T-helper 22 cell (primary cell): ENCODE data around the gene OR4X1.
"Not testable (repeated sequence)": the region's sequence is repeated elsewhere in the genome, so short reads cannot be mapped to it uniquely, and the experiment has no call there.

Source experiments
- DNase-seq: peaks from one replicate; pipeline ENCODE4 v3.0.0-alpha.2; 2020; ENCODE audit warnings: low read depth

The OR4X1 gene, protein sequence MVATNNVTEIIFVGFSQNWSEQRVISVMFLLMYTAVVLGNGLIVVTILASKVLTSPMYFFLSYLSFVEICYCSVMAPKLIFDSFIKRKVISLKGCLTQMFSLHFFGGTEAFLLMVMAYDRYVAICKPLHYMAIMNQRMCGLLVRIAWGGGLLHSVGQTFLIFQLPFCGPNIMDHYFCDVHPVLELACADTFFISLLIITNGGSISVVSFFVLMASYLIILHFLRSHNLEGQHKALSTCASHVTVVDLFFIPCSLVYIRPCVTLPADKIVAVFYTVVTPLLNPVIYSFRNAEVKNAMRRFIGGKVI

DNA sequence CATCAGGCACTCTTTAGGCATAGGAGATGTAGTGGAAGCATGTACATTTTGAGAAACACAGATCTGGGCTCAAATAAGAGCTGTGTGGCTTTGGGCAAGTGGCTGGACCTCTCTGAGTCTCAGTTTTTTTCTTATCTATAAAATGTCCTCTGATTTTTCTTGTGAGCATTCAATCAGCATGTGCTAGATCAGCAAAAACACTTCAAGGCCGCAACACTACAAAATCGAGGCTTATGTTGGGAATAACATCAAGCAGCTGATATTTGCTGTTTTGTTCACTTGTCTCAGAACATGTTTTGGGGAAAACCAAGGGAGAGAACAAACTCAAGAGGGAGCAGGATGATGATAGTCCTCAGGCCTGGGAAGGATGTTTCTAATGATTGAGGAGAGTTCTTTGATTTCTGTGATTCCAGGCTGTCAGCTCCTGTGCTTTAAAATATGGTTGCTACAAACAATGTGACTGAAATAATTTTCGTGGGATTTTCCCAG, at the start of gene OR4X1:
Gene OR4X1 (plus strand): TSS at position 439 of the 489 bp plus-strand sequence. CDS start 0 bp downstream, at position 439.
- no peak for DNase-seq

DNA sequence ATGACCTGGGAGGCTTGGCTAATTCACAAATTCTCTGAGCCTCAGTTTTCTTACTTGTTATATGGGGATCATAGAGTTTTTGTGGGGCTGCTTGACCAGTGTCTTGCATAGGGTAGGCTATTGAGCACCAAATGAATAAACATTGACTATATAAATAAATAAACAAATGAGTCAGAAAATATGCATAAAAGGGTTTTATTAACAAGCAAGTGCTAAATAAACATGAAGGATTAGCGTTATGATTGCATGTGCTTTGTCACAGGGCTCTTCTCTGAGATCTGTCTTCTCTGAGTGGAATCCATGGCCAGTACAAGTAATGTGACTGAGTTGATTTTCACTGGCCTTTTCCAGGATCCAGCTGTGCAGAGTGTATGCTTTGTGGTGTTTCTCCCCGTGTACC, 47.2 kb upstream of the OR4X1 start, which contains the start of gene OR4B1:
Gene OR4B1 (plus strand): TSS at position 301 of the 400 bp plus-strand sequence. CDS start 0 bp downstream, at position 301.
- DNase-seq: no peak

DNA sequence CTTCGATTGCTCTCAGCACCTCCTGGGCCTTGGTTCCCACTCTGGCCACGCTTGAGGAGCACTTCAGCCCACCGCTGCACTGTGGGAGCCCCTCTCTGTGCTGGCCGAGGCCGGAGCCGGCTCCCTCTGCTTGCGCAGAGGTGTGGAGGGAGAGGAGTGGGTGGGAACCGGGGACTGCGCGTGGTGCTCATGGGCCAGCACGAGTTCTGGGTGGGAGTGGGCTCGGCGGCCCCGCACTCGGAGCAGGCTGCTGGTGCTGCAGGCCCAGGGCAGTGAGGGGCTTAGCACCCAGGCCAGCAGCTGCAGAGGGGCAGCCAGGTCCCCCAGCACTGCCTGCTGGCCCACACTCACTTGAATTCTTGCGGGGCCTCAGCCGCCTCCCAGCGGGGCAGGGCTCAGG, 34.9 kb upstream of the OR4X1 start:
- no peak for DNase-seq

DNA sequence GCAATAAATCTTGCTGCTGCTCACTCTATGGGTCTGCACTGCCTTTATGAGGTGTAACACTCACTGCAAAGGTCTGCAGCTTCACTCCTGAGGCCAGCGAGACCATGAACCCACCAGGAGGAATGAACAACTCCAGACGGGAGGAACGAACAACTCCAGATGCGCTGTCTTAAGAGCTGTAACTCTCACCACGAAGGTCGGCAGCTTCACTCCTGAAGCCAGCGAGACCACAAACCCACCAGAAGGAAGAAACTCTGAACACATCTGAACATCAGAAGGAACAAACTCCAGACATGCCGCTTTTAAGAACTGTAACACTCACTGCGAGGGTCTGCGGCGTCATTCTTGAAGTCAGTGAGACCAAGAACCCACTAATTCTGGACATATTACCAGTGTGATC, 33.6 kb upstream of the OR4X1 start:
- not testable (repeated sequence) for DNase-seq

DNA sequence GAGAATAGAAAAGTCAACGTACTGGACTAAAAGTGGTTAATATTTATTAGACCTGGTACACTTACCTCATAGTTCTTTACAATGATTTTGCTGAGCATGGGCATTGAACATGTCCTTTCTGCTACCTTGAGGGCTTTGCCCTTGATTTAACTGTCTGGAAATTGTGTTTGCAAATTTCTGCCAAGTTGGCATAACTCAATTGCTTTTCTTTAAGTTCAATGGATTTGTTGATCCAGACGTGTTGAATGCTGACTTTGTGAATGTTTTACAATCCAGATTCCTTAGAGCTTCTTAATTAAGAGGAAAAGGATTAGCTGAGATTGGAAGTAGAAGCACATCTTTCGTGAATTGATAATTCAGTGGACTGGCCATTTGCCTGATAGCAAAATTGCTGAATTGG, 25.9 kb upstream of the OR4X1 start:
- DNase-seq: no peak

DNA sequence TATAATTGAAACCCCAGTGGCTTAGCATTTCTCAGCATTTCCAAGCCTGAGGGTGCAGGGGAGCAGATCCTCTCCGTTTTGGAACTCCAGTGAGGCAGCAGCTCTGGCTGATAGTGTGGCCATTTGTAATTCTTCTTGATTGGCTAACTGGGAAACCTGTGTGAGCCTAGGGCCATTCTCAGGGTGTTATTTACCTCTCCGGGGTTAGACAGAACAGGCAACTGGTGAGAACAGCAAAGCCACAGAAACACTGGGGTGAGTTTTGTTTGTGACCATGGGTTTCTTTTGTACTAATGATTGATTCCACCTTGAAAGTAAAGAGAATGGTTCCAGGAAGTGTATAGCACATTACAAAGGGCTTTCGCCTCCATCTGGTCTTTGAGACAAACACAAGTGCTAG, 21.2 kb upstream of the OR4X1 start:
- no peak for DNase-seq

DNA sequence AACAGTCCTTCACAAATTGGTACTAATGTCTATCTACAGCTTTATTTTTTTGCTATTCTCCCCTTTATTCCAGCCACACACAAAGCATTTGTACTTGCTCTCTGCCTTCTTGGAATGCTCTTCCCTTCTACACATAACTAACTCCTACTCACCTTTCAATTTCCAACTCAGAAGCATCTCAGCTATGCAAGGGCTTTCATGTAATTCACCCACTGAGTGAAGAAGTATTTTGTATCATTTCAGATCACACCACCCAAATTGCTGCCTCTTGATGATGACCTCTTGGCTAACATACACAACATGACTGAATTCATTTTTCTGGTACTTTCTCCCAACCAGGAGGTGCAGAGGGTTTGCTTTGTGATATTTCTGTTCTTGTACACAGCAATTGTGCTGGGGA, 18.9 kb upstream of the OR4X1 start, which contains the start of gene OR4X2:
Gene OR4X2 (plus strand): TSS at position 301 of the 400 bp plus-strand sequence. CDS start 0 bp downstream, at position 301.
- DNase-seq: no peak

DNA sequence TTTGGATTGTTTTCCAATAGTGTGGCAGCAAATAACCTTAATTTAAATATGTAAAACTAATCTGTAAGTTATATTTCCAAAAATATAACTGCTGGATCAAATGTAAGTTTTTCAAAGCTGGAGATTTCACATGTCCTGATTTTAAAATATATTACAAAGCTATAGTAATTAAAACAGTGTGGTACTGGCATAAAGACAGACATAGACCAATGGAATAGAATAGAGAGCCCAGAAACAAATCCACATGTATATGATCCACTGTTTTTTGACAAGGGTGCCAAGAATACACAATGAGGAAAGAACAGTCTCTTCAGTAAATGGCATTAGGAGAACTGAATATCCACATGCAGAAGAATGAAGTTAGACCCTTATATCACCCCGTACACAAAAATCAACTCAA, 14.8 kb upstream of the OR4X1 start:
- DNase-seq: no peak

DNA sequence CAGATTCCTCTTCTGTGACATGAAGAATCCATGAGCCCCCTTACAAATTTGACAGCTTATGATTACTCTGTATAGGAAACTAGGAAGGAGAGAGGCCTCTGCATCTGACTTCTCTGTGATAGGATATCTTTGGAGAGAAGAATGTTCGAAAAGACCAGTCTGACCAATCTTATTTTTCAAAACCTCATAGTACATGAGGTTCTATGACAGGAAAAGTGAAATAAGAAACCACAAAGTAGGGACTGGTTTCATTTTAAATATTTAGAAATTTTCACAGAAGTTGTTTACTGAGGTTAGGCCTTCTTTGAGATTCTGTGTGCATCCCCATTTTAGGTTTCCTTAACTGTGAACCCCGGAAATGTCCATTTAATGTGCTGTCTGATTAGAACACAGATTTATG, 2.1 kb upstream of the OR4X1 start:
- no peak for DNase-seq

DNA sequence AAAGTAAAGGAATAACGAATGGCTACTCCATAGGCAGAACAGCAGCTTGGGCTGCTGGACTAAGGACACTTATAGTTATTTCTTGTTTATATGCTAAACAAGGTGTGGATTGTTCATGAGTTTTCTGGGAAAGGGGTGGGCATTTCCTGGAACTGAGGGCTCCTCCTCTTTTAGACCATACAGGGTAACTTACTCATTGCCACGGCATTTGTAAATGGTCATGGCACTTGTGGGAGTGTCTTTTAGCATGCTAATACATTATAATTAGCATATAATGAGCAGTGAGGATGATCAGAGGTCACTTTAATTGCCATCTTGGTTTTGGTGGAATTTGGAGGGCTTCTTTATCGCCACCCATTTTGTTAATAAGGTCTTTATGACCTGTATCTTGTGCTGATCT, 7.0 kb downstream of the OR4X1 start:
- no peak for DNase-seq

DNA sequence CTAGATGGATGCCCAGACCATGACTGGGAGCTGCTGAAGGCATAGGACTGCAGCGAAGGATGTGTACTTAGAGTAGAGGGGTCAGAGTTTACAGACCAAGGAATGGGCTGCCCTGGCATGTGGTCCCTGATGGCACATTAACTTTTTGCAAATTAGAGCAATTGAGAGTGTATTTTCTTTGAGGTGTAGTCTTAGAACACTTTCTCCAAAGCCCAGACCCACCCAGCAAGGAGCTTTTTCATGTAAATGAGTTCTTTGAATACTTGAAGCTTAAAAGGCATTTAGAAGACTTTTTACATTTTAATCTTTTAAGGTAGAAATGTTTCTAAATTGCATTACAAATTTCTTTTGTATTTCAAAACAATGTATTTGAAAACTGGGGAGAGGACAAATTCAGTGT, 8.9 kb downstream of the OR4X1 start:
- no peak for DNase-seq

DNA sequence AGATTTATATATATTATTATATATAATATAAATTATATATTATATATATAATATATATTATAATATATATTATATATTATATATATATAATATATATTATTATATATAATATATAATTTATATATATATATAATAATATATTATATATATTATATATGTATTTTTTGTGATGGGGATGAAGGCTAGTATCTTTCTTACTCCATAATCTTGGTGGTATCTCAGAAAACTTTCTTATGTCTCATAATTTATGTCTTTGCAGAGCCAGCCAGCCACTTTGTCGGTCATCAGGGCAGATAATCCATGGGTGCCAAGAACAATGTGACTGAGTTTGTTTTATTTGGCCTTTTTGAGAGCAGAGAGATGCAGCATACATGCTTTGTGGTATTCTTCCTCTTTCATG, 42.3 kb downstream of the OR4X1 start, which contains the start of gene OR4S1:
Gene OR4S1 (plus strand): TSS at position 301 of the 400 bp plus-strand sequence. CDS start 0 bp downstream, at position 301.
- DNase-seq: no peak

DNA sequence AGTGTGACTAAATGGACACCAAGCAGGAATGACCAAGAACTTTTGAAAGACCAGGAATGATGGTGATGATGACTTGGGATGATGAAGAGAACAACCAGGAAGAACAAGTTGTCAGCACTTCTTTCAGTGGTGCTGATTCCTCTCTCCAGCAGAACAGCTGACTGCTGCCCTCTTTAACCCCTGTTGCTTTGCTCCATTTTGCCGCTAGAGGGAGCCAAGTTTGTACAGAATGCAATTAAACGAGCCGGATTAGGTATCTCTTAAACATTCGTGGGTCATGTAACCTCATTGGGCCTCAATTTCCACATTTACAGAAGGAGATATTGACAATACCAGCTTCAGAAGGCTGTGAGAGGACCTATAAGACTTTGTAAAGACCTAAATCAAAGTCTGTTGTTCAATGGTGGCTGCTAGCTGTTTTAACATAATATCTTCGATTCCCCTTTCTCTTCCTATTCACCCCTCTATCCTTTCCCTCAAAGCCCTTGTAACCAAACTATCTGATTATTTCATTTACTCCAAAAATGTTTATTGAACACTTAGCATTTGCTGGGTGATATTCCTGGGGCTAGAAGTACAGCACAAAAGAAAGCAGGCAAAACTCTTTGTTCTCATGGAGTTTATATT, 44.2 kb downstream of the OR4X1 start:
- DNase-seq: no peak

DNA sequence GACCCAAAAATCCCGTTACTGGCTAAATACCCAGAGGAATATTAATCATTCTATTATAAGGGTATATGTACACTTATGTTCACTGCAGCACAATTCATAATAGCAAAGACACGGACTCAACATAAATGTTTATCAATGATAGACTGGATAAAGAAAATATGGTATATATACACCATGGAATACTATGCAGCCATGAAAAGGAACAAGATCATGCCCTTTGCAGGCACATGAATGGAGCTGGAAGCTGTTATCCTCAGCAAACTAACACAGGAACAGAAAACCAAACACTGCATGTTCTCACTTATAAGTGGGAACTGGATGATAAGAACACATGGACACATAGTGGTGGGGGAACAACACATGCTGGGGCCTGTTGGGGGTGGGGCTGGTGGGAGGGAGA, 49.9 kb downstream of the OR4X1 start:
- DNase-seq: not testable (repeated sequence)
